ENCODE data around the gene CLC. TPM values are rescaled to one million over a fixed set of nuclear protein-coding genes. Genes with fewer than 3 reads are reported as not detected.
"Not testable (repeated sequence)": the region's sequence is repeated elsewhere in the genome, so short reads cannot be mapped to it uniquely, and the experiment has no call there.

The CLC gene
- total RNA-seq, 1 experiment from 2014 or later, result not detected

GRCh38 chr19:39692166-39692565 is 45.7 kb downstream of the CLC start:
- H4K20me1 ChIP-seq (ENCODE audit: low read length), result no peaks in the 10 kb centered on the region
- DNase-seq, result no peak
- H3K4me1 ChIP-seq (ENCODE audit: insufficient read depth, low read length), result 0 out of 2 replicates have a peak, but pooled peaks cover 3% of the 10 kb centered on the region
- H2AFZ ChIP-seq (ENCODE audit: low read length), result no peak overlapping the region
- H3K9me3 ChIP-seq (ENCODE audit: low read length), result no peaks in the 10 kb centered on the region
- TF ChIP-seq CTCF (conservative IDR thresholded peaks at IDR 0.05; ENCODE audit: low read depth, low read length), result no peak
- no peak for TF ChIP-seq EZH2phosphoT487 (IDR thresholded peaks at IDR 0.05; ENCODE audit: borderline replicate concordance, low read length)
- ChIA-PET CTCF (no interaction called here), POLR2A (ENCODE audit: unreplicated experiment) (no interaction called here)
- H3F3A ChIP-seq (ENCODE audit: low read length, unreplicated experiment), result no peaks in the 10 kb centered on the region
- H3K27me3 ChIP-seq (ENCODE audit: low read length), result peaks cover 10% of the 10 kb centered on the region; the same call in 1 of the 2 replicates
- H3K4me2 ChIP-seq (ENCODE audit: low read length), result no peak overlapping the region
- H3K27ac ChIP-seq (ENCODE audit: low read length), result no peak overlapping the region
- ATAC-seq, result no peak
- no peaks in the 10 kb centered on the region for H3K36me3 ChIP-seq (ENCODE audit: low read depth, low read length)
- no peaks in the 10 kb centered on the region for H3K9me2 ChIP-seq (replicated peaks; ENCODE audit: low read length)
- H3K79me2 ChIP-seq (ENCODE audit: low read length), result no peaks in the 10 kb centered on the region
- BruUV-seq (replicated peaks), result no TSS peak
- no peak overlapping the region for H3K4me3 ChIP-seq (ENCODE audit: low read length)
- intact Hi-C loops (cut with micrococcal nuclease), result no loop called here
- H3K9ac ChIP-seq (ENCODE audit: low read length), result no peak overlapping the region

DNA sequence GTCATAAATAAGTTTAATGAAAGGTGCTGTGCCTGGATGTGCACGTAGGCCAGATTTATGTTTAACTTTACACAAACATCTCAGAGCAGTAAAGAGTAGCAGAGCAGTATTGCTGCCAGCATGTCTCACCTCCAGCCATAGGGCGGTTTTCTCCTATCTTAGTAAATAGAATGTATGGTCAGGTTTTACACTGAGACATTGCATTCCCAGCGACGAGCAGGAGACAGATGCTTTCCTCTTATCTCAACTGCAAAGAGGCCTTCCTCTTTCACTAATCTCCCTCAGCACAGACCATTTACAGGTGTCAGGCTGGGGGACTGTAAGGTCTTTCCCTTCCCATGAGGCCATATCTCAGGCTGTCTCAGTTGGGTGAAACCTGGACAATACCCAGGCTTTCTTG is 49.2 kb downstream of the CLC start:
- H4K20me1 ChIP-seq (ENCODE audit: low read length); H3K9ac ChIP-seq (ENCODE audit: low read length); H3K4me3 ChIP-seq (ENCODE audit: low read length); intact Hi-C loops (cut with micrococcal nuclease); H3K27ac ChIP-seq (ENCODE audit: low read length); H3K4me1 ChIP-seq (ENCODE audit: insufficient read depth, low read length); H3K27me3 ChIP-seq (ENCODE audit: low read length); H3K4me2 ChIP-seq (ENCODE audit: low read length); H3K9me2 ChIP-seq (replicated peaks; ENCODE audit: low read length); ATAC-seq; CTCF ChIA-PET; H3K9me3 ChIP-seq (ENCODE audit: low read length); H3F3A ChIP-seq (ENCODE audit: low read length, unreplicated experiment); POLR2A ChIA-PET (ENCODE audit: unreplicated experiment); H3K36me3 ChIP-seq (ENCODE audit: low read depth, low read length); DNase-seq; BruUV-seq (replicated peaks); H2AFZ ChIP-seq (ENCODE audit: low read length); H3K79me2 ChIP-seq (ENCODE audit: low read length): not testable (repeated sequence)

GRCh38 chr19:39686739-39687138 is 51.1 kb downstream of the CLC start:
- Histone ChIP-seq H3K9ac (ENCODE audit: low read length) (no peak overlapping the region), H3K79me2 (ENCODE audit: low read length) (no peaks in the 10 kb centered on the region), H3K27me3 (ENCODE audit: low read length) (peaks cover 8% of the 10 kb centered on the region; the same call in 1 of the 2 replicates), H3K4me1 (ENCODE audit: insufficient read depth, low read length) (no peaks in the 10 kb centered on the region), H3F3A (ENCODE audit: low read length, unreplicated experiment) (no peaks in the 10 kb centered on the region), H2AFZ (ENCODE audit: low read length) (no peak overlapping the region), H3K9me2 (replicated peaks; ENCODE audit: low read length) (no peaks in the 10 kb centered on the region), H3K36me3 (ENCODE audit: low read depth, low read length) (no peaks in the 10 kb centered on the region), H3K4me3 (ENCODE audit: low read length) (no peak overlapping the region), H3K9me3 (ENCODE audit: low read length) (no peaks in the 10 kb centered on the region), H3K4me2 (ENCODE audit: low read length) (no peak overlapping the region), H3K27ac (ENCODE audit: low read length) (no peak overlapping the region), H4K20me1 (ENCODE audit: low read length) (no peaks in the 10 kb centered on the region)
- ChIA-PET POLR2A (ENCODE audit: unreplicated experiment) (no interaction called here), CTCF (no interaction called here)
- no peak for TF ChIP-seq EZH2phosphoT487 (IDR thresholded peaks at IDR 0.05; ENCODE audit: borderline replicate concordance, low read length)
- no peak for TF ChIP-seq CTCF (conservative IDR thresholded peaks at IDR 0.05; ENCODE audit: low read depth, low read length)
- TF ChIP-seq EZH2 (IDR thresholded peaks at IDR 0.05; ENCODE audit: low read length, unreplicated experiment), result no peak
- no peak for DNase-seq
- no peak for ATAC-seq
- BruUV-seq (replicated peaks), result no TSS peak
- intact Hi-C loops (cut with micrococcal nuclease), result no loop called here
